K562 (cell line): ENCODE measurements around the gene DLX3. TPM values are rescaled to one million over a fixed set of nuclear protein-coding genes. Genes with fewer than 3 reads are reported as not detected.

Source experiments
- ATAC-seq: fragments of 200-7000 bp; cut with Tn5 transposase; 3 replicates; pipeline ENCODE4 v1.9.1; 2020; ENCODE audit warnings: moderate library complexity
- BruUV-seq: library from RNA; stranded (reverse); fragments of 400-500 nt; replicated peaks from 2 replicates; lab custom pipeline; 2021; lab: Mats Ljungman, UMichigan
- CTCF ChIA-PET: fragments of 300-600 bp; formaldehyde crosslinking; extraction: SDS; loops from one replicate; lab custom pipeline; 2021; ENCODE audit warnings: low intra/inter-chr PET ratio; lab: Yijun Ruan, JAX
- POLR2A ChIA-PET: fragments of 300-600, 350-650 bp; sonication (Branson Sonifier 250); formaldehyde crosslinking; extraction: SDS; loops from one replicate; lab custom pipeline; 2021; ENCODE audit warnings: antibody characterized with exemption, inconsistent platforms; lab: Yijun Ruan, JAX
- DNase-seq, 4 experiments: peaks; one replicate each; pipeline versions ENCODE4 v3.0.0 to v3.0.0-alpha.2; 2011 to 2018; ENCODE audit warnings: low spot score in 3 of 4, mixed read lengths in 3 of 4; ENCODE audit errors: extremely low read depth in 1 of 4
- FAIRE-seq: peaks from 2 replicates; lab custom pipeline; 2011; peaks lifted over from hg19 to GRCh38; lab: Jason Lieb, UNC
- H2AFZ ChIP-seq: 2 replicates; pipeline ENCODE4 v1.6.0; 2011; ENCODE audit warnings: low read depth, low read length, control low read depth, inconsistent platforms
- H3K27ac ChIP-seq: fragments of 200-600 bp; 3 replicates; pipeline ENCODE4 v1.8.0; 2011; ENCODE audit warnings: low read depth, mild to moderate bottlenecking, control low read depth, inconsistent platforms, low read length, moderate library complexity, mixed read lengths; ENCODE audit errors: extremely low read depth
- H3K27me3 ChIP-seq, 2 experiments: fragments of 300-600 bp in 1 of 2; 2 replicates in 1 of 2; 3 replicates in 1 of 2; pipeline versions ENCODE4 v1.6.0 to v1.8.0; 2011; ENCODE audit warnings: inconsistent platforms in 2 of 2, low read length in 2 of 2, mild to moderate bottlenecking in 1 of 2, mixed read lengths in 1 of 2, moderate library complexity in 1 of 2; ENCODE audit not compliant: control insufficient read depth in 2 of 2, insufficient read depth in 2 of 2
- H3K36me3 ChIP-seq: fragments of 300-600 bp; 3 replicates; pipeline ENCODE4 v1.8.0; 2011; ENCODE audit warnings: mild to moderate bottlenecking, low read length, inconsistent platforms; ENCODE audit not compliant: control insufficient read depth, insufficient read depth
- H3K4me1 ChIP-seq, 2 experiments: fragments of 200-600 bp in 1 of 2; replicated peaks in 1 of 2; 2 replicates in 1 of 2; 3 replicates in 1 of 2; pipeline versions ENCODE4 v1.5.1 to v1.8.0; 2011; ENCODE audit warnings: inconsistent platforms in 2 of 2, low read length in 2 of 2, mild to moderate bottlenecking in 1 of 2, mixed read lengths in 1 of 2, moderate library complexity in 1 of 2; ENCODE audit not compliant: control insufficient read depth in 2 of 2, insufficient read depth in 2 of 2
- H3K4me2 ChIP-seq: 2 replicates; pipeline ENCODE4 v1.6.1; 2011; ENCODE audit warnings: low read length, control low read depth, inconsistent platforms, mixed read lengths; ENCODE audit not compliant: insufficient read depth
- H3K4me3 ChIP-seq: fragments of 200-600 bp; sonication (generic), shearing (Covaris generic); 2 replicates; pipeline ENCODE4 v1.5.1; 2016; ENCODE audit warnings: control low read depth, inconsistent platforms
- H3K79me2 ChIP-seq: fragments of 200-600 bp; 3 replicates; pipeline ENCODE4 v1.8.0; 2011; ENCODE audit warnings: low read length, inconsistent platforms; ENCODE audit not compliant: control insufficient read depth, insufficient read depth
- H3K9ac ChIP-seq, 2 experiments: 2 replicates each; pipeline versions ENCODE4 v1.6.0 to v1.6.1; 2011; ENCODE audit warnings: low read depth in 2 of 2, low read length in 2 of 2, control low read depth in 1 of 2, inconsistent platforms in 1 of 2, mild to moderate bottlenecking in 1 of 2, mixed read lengths in 1 of 2; ENCODE audit not compliant: insufficient read depth in 1 of 2
- H3K9me1 ChIP-seq: one replicate; pipeline ENCODE4 v1.6.0; 2011; ENCODE audit warnings: inconsistent platforms, mild to moderate bottlenecking, low read length, moderate library complexity; ENCODE audit not compliant: control insufficient read depth, insufficient read depth
- H3K9me3 ChIP-seq: replicated peaks from 2 replicates; pipeline ENCODE4 v1.5.1; 2011; ENCODE audit warnings: low read depth, low read length, inconsistent platforms; ENCODE audit not compliant: control insufficient read depth, insufficient read depth
- H4K20me1 ChIP-seq: replicated peaks from 2 replicates; pipeline ENCODE4 v1.6.1; 2011; ENCODE audit warnings: low read length, inconsistent platforms, mixed read lengths; ENCODE audit not compliant: control insufficient read depth, insufficient read depth
- CBX5 ChIP-seq: IDR thresholded peaks from 2 replicates; pipeline ENCODE4 v1.6.1; 2014; ENCODE audit warnings: low read depth, borderline replicate concordance
- IRF2 ChIP-seq: sonication (generic); formaldehyde crosslinking; IDR thresholded peaks from 2 replicates; pipeline ENCODE4 v1.8.1; 2022; ENCODE audit warnings: mild to moderate bottlenecking, missing genetic modification reagents
- MAFF ChIP-seq: IDR thresholded peaks from 2 replicates; pipeline ENCODE4 v1.6.1; 2012; ENCODE audit warnings: low read length, improper control_type of control experiment
- MAZ ChIP-seq, 2 experiments: fragments of 450-650 bp in 1 of 2; sonication (generic) in 1 of 2; formaldehyde crosslinking; IDR thresholded peaks in 1 of 2; conservative IDR thresholded peaks in 1 of 2; 2 replicates each; pipeline versions ENCODE4 v1.4.0 to v1.5.0; 2020; ENCODE audit warnings: mild to moderate bottlenecking in 1 of 2, missing genetic modification reagents in 1 of 2
- MCM3 ChIP-seq: fragments of 450-650 bp; IDR thresholded peaks from 2 replicates; pipeline ENCODE4 v1.6.1; 2016
- NRF1 ChIP-seq, 2 experiments: fragments of 450-650 bp; IDR thresholded peaks in 1 of 2; conservative IDR thresholded peaks in 1 of 2; 2 replicates each; pipeline ENCODE4 v1.6.1; 2014; ENCODE audit warnings: mild to moderate bottlenecking in 2 of 2
- SRSF7 ChIP-seq: fragments of 200-400 bp; formaldehyde crosslinking; optimal IDR thresholded peaks from 2 replicates; pipeline ENCODE3; 2017; ENCODE audit warnings: mild to moderate bottlenecking, low read depth, low read length
- TAF1 ChIP-seq: IDR thresholded peaks from 2 replicates; pipeline ENCODE4 v1.6.1; 2011; ENCODE audit warnings: mild to moderate bottlenecking, low read length, moderate library complexity; ENCODE audit not compliant: insufficient read depth, control insufficient read depth, severe bottlenecking; ENCODE audit errors: extremely low read depth
- ZNF140 ChIP-seq: fragments of 250-450 bp; sonication (Bioruptor Pico); IDR thresholded peaks from 2 replicates; pipeline ENCODE4 v1.8.0; 2021; ENCODE audit warnings: moderate library complexity, mild to moderate bottlenecking, inconsistent platforms
- ZNF239 ChIP-seq: fragments of 250-450 bp; sonication (Bioruptor Pico); IDR thresholded peaks from 2 replicates; pipeline ENCODE4 v1.4.0; 2020; ENCODE audit warnings: mild to moderate bottlenecking
- WGBS: fragments of 100-300 bp; shearing (Covaris generic); methylation state at CpG from one replicate; pipeline ENCODE4 v1.1.6; 2016; ENCODE audit warnings: low coverage, mixed read lengths; ENCODE audit not compliant: insufficient coverage; ENCODE audit errors: missing lambda C conversion rate; 5-methylcytosine and 5-hydroxymethylcytosine counted together
- in situ Hi-C: fragments of 300-500 bp; cut with MboI; formaldehyde crosslinking; loops from 4 replicates; pipeline ENCODE4 v1.15.0; 2018; ENCODE audit warnings: inconsistent platforms, mixed read lengths
- intact Hi-C: fragments of 100-400 bp; cut with micrococcal nuclease; formaldehyde crosslinking; loops from 2 replicates; pipeline ENCODE4 v1.14.2; 2022
- polyA plus RNA-seq, 8 experiments: library from polyadenylated mRNA; depleted of rRNA in 4 of 8; stranded (reverse) in 5 of 8; unstranded in 3 of 8; fragments of >200 nt; fragmentation: Nextera tagmentation in 2 of 8; fragmentation: Illumina TruSeq in 1 of 8; extraction: Ambion mirVana in 2 of 8; extraction: Trizol in 1 of 8; gene quantifications; 2 replicates each; pipeline versions ENCODE4 v1.2.1 to v1.2.3, GENCODE V29; 2011 to 2014; ENCODE audit warnings: inconsistent platforms in 1 of 8, missing spikeins in 1 of 8
- total RNA-seq, 7 experiments: library from RNA; depleted of rRNA in 6 of 7; stranded (reverse); fragments of >200 nt in 6 of 7; fragmentation: Illumina TruSeq in 2 of 7; extraction: Trizol in 2 of 7; gene quantifications; 2 replicates each; pipeline versions ENCODE4 v1.2.1 to v1.2.3, GENCODE V29; 2011 to 2021; ENCODE audit warnings: low replicate concordance in 1 of 7
- TF ChIP-seq, protein P1 (sequence below): sonication (generic); formaldehyde crosslinking; IDR thresholded peaks from 2 replicates; pipeline ENCODE4 v1.8.1; 2023; ENCODE audit warnings: mild to moderate bottlenecking, missing genetic modification reagents, moderate library complexity

Gene DLX3
- total and polyA plus RNA-seq, 9 of the 15 experiments (the other 6 are each of a cell fraction or from before 2014, with no cell fraction given) = not detected

DNA sequence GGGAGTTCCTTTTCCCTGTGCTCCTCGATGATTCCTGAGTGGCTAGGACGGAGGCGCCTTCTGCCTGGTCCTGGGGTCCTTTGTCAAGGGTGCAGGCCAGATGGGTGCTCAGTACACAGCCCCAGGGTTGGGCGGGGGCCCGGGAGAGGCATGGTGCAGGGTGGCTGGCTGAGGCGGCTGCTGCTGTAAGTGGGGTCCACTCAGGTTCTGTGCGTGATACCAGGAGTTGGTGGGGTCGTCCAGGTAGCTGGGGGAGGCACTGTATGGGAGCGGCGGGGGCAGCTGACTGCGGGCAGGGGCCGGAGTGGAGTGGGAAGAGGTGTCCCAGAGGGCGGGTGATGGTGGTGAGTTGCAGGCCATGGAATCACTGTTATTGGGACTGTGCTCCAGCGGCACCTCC lies 3.6 kb downstream of the DLX3 start:
- peaks cover 46 to 87% of the 10 kb centered on the region in 2 experiments; a peak in 4 of 5 replicates for H3K27me3 ChIP-seq
- DNase-seq = no peak
- H3K79me2 ChIP-seq = no peaks in the 10 kb centered on the region
- POLR2A ChIA-PET = interaction anchor here (0.6 kb wide), 1 partner anchor 74 kb away, joined by 5 read pairs; no protein-coding TSS in a partner anchor
- TF ChIP-seq SRSF7 (no peak), MAFF (no peak), MCM3 (no peak), NRF1 (conservative IDR thresholded peaks at IDR 0.05 in 1 of 2, IDR thresholded peaks at IDR 0.05 in 1 of 2) (no peak), MAZ (CRISPR knock-in tag; conservative IDR thresholded peaks at IDR 0.05 in 1 of 2, IDR thresholded peaks at IDR 0.05 in 1 of 2) (no peak), ZNF239 (CRISPR knock-in tag) (no peak), ZNF140 (no peak), IRF2 (CRISPR knock-in tag) (no peak), CBX5 (no peak), TAF1 (no peak)
- TF ChIP-seq, protein P1, sequence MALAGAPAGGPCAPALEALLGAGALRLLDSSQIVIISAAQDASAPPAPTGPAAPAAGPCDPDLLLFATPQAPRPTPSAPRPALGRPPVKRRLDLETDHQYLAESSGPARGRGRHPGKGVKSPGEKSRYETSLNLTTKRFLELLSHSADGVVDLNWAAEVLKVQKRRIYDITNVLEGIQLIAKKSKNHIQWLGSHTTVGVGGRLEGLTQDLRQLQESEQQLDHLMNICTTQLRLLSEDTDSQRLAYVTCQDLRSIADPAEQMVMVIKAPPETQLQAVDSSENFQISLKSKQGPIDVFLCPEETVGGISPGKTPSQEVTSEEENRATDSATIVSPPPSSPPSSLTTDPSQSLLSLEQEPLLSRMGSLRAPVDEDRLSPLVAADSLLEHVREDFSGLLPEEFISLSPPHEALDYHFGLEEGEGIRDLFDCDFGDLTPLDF (CRISPR knock-in tag) = no peak
- TF ChIP-seq, all 486 proteins: peak for 0
- Histone ChIP-seq H3K4me3 (no peak overlapping the region), H3K4me1 (peaks cover 0 to 12% of the 10 kb centered on the region in 2 experiments; a peak in 2 of 5 replicates), H3K4me2 (no peak overlapping the region), H2AFZ (no peak overlapping the region), H3K9ac (no peak overlapping the region), H4K20me1 (peaks cover 10% of the 10 kb centered on the region), H3K9me1 (no peaks in the 10 kb centered on the region), H3K36me3 (no peaks in the 10 kb centered on the region), H3K27ac (no peak overlapping the region), H3K9me3 (no peaks in the 10 kb centered on the region)
- CTCF ChIA-PET = no interaction called here
- FAIRE-seq (no peak), ATAC-seq (no peak)
- WGBS = 0% methylated on average over 10 of the region's 14 CpGs
- no TSS peak for BruUV-seq
- in situ Hi-C loops = no loop called here
- intact Hi-C loops = no loop called here
